Epithelial cell of proximal tubule (primary cell): ENCODE measurements around the gene CCDC60. TPM values are rescaled to one million over a fixed set of nuclear protein-coding genes. Genes with fewer than 3 reads are reported as not detected.

ENCODE experiments used
- DNase-seq: peaks from one replicate; pipeline ENCODE4 v3.0.0-alpha.2; 2011; ENCODE audit warnings: low read depth
- H3K4me3 ChIP-seq: 2 replicates; pipeline ENCODE4 v1.5.1; 2011; ENCODE audit warnings: low read depth, mild to moderate bottlenecking, low read length
- CTCF ChIP-seq: conservative IDR thresholded peaks from 2 replicates; pipeline ENCODE4 v1.5.1; 2012; ENCODE audit warnings: low read depth, mild to moderate bottlenecking, low read length
- total RNA-seq: library from RNA; depleted of rRNA; stranded (reverse); fragments of >200 nt; gene quantifications from 2 replicates; pipeline ENCODE4 v1.2.3, GENCODE V29; 2015

The CCDC60 gene
- total RNA-seq, 1 donor from 2014 or later, result not detected

GRCh38 chr12:119589634-119590033, 255.1 kb downstream of the CCDC60 start:
- no peak for DNase-seq
- no peak for TF ChIP-seq CTCF

More at GRCh38 chr12:119589634-119590033, 255.1 kb downstream of the CCDC60 start:
- no peak overlapping the region for H3K4me3 ChIP-seq

Other genes starting within 250 kb of the CCDC60 start
- 18.6 and 32.3 TPM in 2 replicates for gene HSPB8, start 155.8 kb upstream of the CCDC60 start, total RNA-seq